ENCODE results near the gene ERC2. TPM values are rescaled to one million over a fixed set of nuclear protein-coding genes. Genes with fewer than 3 reads are reported as not detected.

ERC2 gene
- total and polyA plus RNA-seq, 2 of the 13 experiments (the other 11 are each of a cell fraction or from before 2014, with no cell fraction given) = 0.16 to 0.22 TPM

DNA sequence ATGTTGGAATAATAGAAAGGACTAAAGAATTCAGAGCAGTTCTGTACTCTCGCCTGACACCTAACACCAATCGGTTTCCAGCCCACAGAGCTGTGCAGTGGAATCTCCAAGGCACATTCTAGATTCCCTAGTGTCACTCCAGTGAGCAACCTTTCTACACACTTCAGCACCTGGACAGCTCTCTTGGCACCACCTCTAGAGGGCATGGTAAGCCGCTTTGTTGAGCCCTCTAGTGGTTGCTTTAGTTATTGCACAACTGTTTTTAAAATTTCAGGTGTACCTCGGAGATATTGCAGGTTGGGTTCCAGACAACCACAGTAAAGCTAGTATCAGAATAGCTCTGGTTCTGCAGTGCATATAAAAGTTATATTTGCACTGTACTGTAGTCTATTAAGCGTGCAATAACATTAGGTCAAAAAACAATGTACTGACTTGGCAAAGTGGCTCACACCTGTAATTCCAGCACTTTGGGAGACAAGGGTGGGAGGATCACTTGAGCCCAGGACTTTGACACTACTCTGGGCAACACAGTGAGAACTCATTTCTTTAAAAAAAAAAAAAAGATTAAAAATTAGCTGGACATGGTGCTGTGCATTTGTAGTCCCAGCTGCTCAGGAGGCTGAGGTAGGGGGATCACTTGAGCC, 26.5 kb upstream of the ERC2 start (continued):
- TF ChIP-seq WIZ (CRISPR knock-in tag; IDR thresholded peaks at IDR 0.05) = peak; percentile 100
- no peak for TF ChIP-seq MLLT10 (CRISPR knock-in tag; IDR thresholded peaks at IDR 0.05)
- TF ChIP-seq ZFYVE20 (CRISPR knock-in tag; IDR thresholded peaks at IDR 0.05; ENCODE audit: borderline replicate concordance, low read depth) = peak; percentile 66; the same call in 1 of the 2 replicates
- TF ChIP-seq, protein P1, sequence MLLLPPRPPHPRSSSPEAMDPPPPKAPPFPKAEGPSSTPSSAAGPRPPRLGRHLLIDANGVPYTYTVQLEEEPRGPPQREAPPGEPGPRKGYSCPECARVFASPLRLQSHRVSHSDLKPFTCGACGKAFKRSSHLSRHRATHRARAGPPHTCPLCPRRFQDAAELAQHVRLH (CRISPR knock-in tag; IDR thresholded peaks at IDR 0.05; ENCODE audit: borderline replicate concordance, low read depth) = peak; percentile 97
- no peak for TF ChIP-seq ZNF646 (CRISPR knock-in tag; IDR thresholded peaks at IDR 0.05)
- no peak for TF ChIP-seq MAFG (CRISPR knock-in tag; IDR thresholded peaks at IDR 0.05)
- peak; percentile 78; the same call in 1 of the 2 replicates for TF ChIP-seq REL (CRISPR knock-in tag; conservative IDR thresholded peaks at IDR 0.05)
- peak; percentile 93 for TF ChIP-seq ZMAT3 (CRISPR knock-in tag; conservative IDR thresholded peaks at IDR 0.05)
- peak; percentile 80; the same call in 1 of the 2 replicates for TF ChIP-seq ZNF431 (CRISPR knock-in tag; IDR thresholded peaks at IDR 0.05; ENCODE audit: borderline replicate concordance, low read depth)
- TF ChIP-seq NKX3-1 (CRISPR knock-in tag; IDR thresholded peaks at IDR 0.05) = peak; percentile 96; the same call in 1 of the 2 replicates
- TF ChIP-seq, protein P2, sequence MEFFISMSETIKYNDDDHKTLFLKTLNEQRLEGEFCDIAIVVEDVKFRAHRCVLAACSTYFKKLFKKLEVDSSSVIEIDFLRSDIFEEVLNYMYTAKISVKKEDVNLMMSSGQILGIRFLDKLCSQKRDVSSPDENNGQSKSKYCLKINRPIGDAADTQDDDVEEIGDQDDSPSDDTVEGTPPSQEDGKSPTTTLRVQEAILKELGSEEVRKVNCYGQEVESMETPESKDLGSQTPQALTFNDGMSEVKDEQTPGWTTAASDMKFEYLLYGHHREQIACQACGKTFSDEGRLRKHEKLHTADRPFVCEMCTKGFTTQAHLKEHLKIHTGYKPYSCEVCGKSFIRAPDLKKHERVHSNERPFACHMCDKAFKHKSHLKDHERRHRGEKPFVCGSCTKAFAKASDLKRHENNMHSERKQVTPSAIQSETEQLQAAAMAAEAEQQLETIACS (CRISPR knock-in tag; IDR thresholded peaks at IDR 0.05) = no peak
- TF ChIP-seq ZNF883 (CRISPR knock-in tag; IDR thresholded peaks at IDR 0.05; ENCODE audit: not compliant biosample characterization) = peak; percentile 33
- peak; percentile 41; the same call in 1 of the 2 replicates for TF ChIP-seq ISL2 (CRISPR knock-in tag; IDR thresholded peaks at IDR 0.05)
- peak; percentile 59; the same call in 1 of the 2 replicates for TF ChIP-seq E2F1 (CRISPR knock-in tag; IDR thresholded peaks at IDR 0.05)
- TF ChIP-seq TMF1 (CRISPR knock-in tag; IDR thresholded peaks at IDR 0.05; ENCODE audit: low read depth) = peak; percentile 85; the same call in 1 of the 2 replicates
- no peak for TF ChIP-seq ZNF562 (CRISPR knock-in tag; IDR thresholded peaks at IDR 0.05; ENCODE audit: borderline replicate concordance)
- peak; percentile 98 for TF ChIP-seq ZNF781 (CRISPR knock-in tag; IDR thresholded peaks at IDR 0.05; ENCODE audit: borderline replicate concordance, not compliant biosample characterization)
- TF ChIP-seq, protein P3, sequence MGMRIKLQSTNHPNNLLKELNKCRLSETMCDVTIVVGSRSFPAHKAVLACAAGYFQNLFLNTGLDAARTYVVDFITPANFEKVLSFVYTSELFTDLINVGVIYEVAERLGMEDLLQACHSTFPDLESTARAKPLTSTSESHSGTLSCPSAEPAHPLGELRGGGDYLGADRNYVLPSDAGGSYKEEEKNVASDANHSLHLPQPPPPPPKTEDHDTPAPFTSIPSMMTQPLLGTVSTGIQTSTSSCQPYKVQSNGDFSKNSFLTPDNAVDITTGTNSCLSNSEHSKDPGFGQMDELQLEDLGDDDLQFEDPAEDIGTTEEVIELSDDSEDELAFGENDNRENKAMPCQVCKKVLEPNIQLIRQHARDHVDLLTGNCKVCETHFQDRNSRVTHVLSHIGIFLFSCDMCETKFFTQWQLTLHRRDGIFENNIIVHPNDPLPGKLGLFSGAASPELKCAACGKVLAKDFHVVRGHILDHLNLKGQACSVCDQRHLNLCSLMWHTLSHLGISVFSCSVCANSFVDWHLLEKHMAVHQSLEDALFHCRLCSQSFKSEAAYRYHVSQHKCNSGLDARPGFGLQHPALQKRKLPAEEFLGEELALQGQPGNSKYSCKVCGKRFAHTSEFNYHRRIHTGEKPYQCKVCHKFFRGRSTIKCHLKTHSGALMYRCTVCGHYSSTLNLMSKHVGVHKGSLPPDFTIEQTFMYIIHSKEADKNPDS (CRISPR knock-in tag; IDR thresholded peaks at IDR 0.05) = no peak
